Mesenchymal stem cell (in vitro differentiated cells and primary cell): ENCODE measurements around the gene IL3RA.
"Not testable (repeated sequence)": the region's sequence is repeated elsewhere in the genome, so short reads cannot be mapped to it uniquely, and the experiment has no call there.

Experiments
- DNase-seq: peaks from one replicate; pipeline ENCODE4 v3.0.0-alpha.2; 2013
- H2AFZ ChIP-seq: one replicate; pipeline ENCODE4 v1.6.1; 2013; ENCODE audit warnings: low read depth, mild to moderate bottlenecking, control low read depth, inconsistent platforms, low read length, moderate library complexity
- H2AK5ac ChIP-seq: 2 replicates; pipeline ENCODE4 v1.6.1; 2013; ENCODE audit warnings: low read length, moderate library complexity, mild to moderate bottlenecking, inconsistent platforms; ENCODE audit not compliant: severe bottlenecking
- H2BK120ac ChIP-seq: one replicate; pipeline ENCODE4 v1.6.1; 2013; ENCODE audit warnings: low read depth, mild to moderate bottlenecking, inconsistent platforms, low read length, moderate library complexity
- H2BK12ac ChIP-seq, 2 experiments: one replicate each; pipeline ENCODE4 v1.6.1; 2013; ENCODE audit warnings: inconsistent platforms in 2 of 2, low read length in 2 of 2, mild to moderate bottlenecking in 2 of 2, moderate library complexity in 2 of 2, control low read depth in 1 of 2
- H2BK15ac ChIP-seq: one replicate; pipeline ENCODE4 v1.6.1; 2013; ENCODE audit warnings: mild to moderate bottlenecking, low read depth, inconsistent platforms; ENCODE audit not compliant: poor library complexity, severe bottlenecking
- H2BK5ac ChIP-seq: 2 replicates; pipeline ENCODE4 v1.6.1; 2013; ENCODE audit warnings: low read depth, mild to moderate bottlenecking, low read length, control low read depth, inconsistent platforms; ENCODE audit not compliant: poor library complexity, severe bottlenecking
- H3K14ac ChIP-seq, 2 experiments: one replicate each; pipeline ENCODE4 v1.6.1; 2013; ENCODE audit warnings: inconsistent platforms in 2 of 2, low read length in 2 of 2, control low read depth in 1 of 2, mild to moderate bottlenecking in 1 of 2, moderate library complexity in 1 of 2
- H3K18ac ChIP-seq, 2 experiments: one replicate each; pipeline ENCODE4 v1.6.1; 2013; ENCODE audit warnings: inconsistent platforms in 2 of 2, low read length in 2 of 2, control low read depth in 1 of 2, low read depth in 1 of 2, mild to moderate bottlenecking in 1 of 2
- H3K23ac ChIP-seq, 2 experiments: one replicate each; pipeline ENCODE4 v1.6.1; 2013; ENCODE audit warnings: inconsistent platforms in 2 of 2, low read length in 2 of 2, mild to moderate bottlenecking in 2 of 2, moderate library complexity in 2 of 2, control low read depth in 1 of 2
- H3K27ac ChIP-seq: 2 replicates; pipeline ENCODE4 v1.5.1; 2013; ENCODE audit warnings: mild to moderate bottlenecking, moderate library complexity, low read length, control low read depth, inconsistent platforms; ENCODE audit not compliant: poor library complexity, severe bottlenecking
- H3K27me3 ChIP-seq, 2 experiments: 2 replicates each; pipeline versions ENCODE4 v1.6.1 to v1.7.0; 2013; ENCODE audit warnings: low read length in 2 of 2, mild to moderate bottlenecking in 2 of 2, moderate library complexity in 2 of 2, control low read depth in 1 of 2, inconsistent platforms in 1 of 2; ENCODE audit not compliant: control insufficient read depth in 1 of 2, insufficient read depth in 1 of 2
- H3K36me3 ChIP-seq, 2 experiments: 2 replicates each; pipeline versions ENCODE4 v1.6.1 to v1.7.0; 2013; ENCODE audit warnings: low read length in 2 of 2, control low read depth in 1 of 2, inconsistent platforms in 1 of 2, low read depth in 1 of 2, mild to moderate bottlenecking in 1 of 2; ENCODE audit not compliant: insufficient read depth in 2 of 2, control insufficient read depth in 1 of 2
- H3K4ac ChIP-seq, 2 experiments: one replicate each; pipeline ENCODE4 v1.6.1; 2013; ENCODE audit warnings: inconsistent platforms in 2 of 2, low read length in 2 of 2, mild to moderate bottlenecking in 2 of 2, moderate library complexity in 2 of 2, control low read depth in 1 of 2, low read depth in 1 of 2
- H3K4me1 ChIP-seq: 2 replicates; pipeline ENCODE4 v1.6.1; 2013; ENCODE audit warnings: low read depth, low read length, control low read depth; ENCODE audit not compliant: control insufficient read depth, insufficient read depth
- H3K4me2 ChIP-seq: 2 replicates; pipeline ENCODE4 v1.6.1; 2013; ENCODE audit warnings: low read length, mild to moderate bottlenecking, inconsistent platforms; ENCODE audit not compliant: poor library complexity, severe bottlenecking
- H3K4me3 ChIP-seq, 2 experiments: 2 replicates each; pipeline versions ENCODE4 v1.5.1 to v1.7.0; 2013; ENCODE audit warnings: low read length in 2 of 2, mild to moderate bottlenecking in 2 of 2, control low read depth in 1 of 2, low read depth in 1 of 2; ENCODE audit not compliant: insufficient read depth in 1 of 2
- H3K79me1 ChIP-seq: replicated peaks from 2 replicates; pipeline ENCODE4 v1.6.1; 2013; ENCODE audit warnings: mild to moderate bottlenecking, control low read depth, low read length, inconsistent platforms; ENCODE audit not compliant: poor library complexity, severe bottlenecking
- H3K9ac ChIP-seq: 2 replicates; pipeline ENCODE4 v1.7.0; 2013; ENCODE audit warnings: mild to moderate bottlenecking, low read length, moderate library complexity
- H3K9me3 ChIP-seq: 2 replicates; pipeline ENCODE4 v1.7.0; 2013; ENCODE audit warnings: mild to moderate bottlenecking, low read length; ENCODE audit not compliant: control insufficient read depth
- H4K8ac ChIP-seq: one replicate; pipeline ENCODE4 v1.6.1; 2013; ENCODE audit warnings: inconsistent platforms, mild to moderate bottlenecking, low read length, moderate library complexity
- H4K91ac ChIP-seq: one replicate; pipeline ENCODE4 v1.6.1; 2013; ENCODE audit warnings: mild to moderate bottlenecking, low read length, inconsistent platforms
- WGBS: methylation state at CpG from one replicate; pipeline ENCODE4 v1.1.7; 2013; ENCODE audit warnings: mixed read lengths; 5-methylcytosine and 5-hydroxymethylcytosine counted together

The IL3RA gene

GRCh38 chrX:1308917-1309316, 27.7 kb upstream of the IL3RA start:
- DNase-seq, H3K9me3 ChIP-seq, H3K27ac ChIP-seq, H3K23ac ChIP-seq, H3K18ac ChIP-seq, H3K4me1 ChIP-seq, H3K4me3 ChIP-seq, H2AK5ac ChIP-seq, H2BK12ac ChIP-seq, H2AFZ ChIP-seq, H4K91ac ChIP-seq, H4K8ac ChIP-seq, H3K14ac ChIP-seq, H2BK120ac ChIP-seq, H3K27me3 ChIP-seq, H3K9ac ChIP-seq, H3K4ac ChIP-seq, H3K79me1 ChIP-seq, H3K36me3 ChIP-seq, H2BK15ac ChIP-seq, H2BK5ac ChIP-seq, H3K4me2 ChIP-seq: not testable (repeated sequence)
- whole genome bisulfite sequencing, result 97% methylated on average over 11 of the region's 12 CpGs

GRCh38 chrX:1313788-1314187, 22.8 kb upstream of the IL3RA start:
- 94% methylated on average over 4 of the region's 7 CpGs for WGBS
- H4K91ac ChIP-seq, result no peak overlapping the region

DNA sequence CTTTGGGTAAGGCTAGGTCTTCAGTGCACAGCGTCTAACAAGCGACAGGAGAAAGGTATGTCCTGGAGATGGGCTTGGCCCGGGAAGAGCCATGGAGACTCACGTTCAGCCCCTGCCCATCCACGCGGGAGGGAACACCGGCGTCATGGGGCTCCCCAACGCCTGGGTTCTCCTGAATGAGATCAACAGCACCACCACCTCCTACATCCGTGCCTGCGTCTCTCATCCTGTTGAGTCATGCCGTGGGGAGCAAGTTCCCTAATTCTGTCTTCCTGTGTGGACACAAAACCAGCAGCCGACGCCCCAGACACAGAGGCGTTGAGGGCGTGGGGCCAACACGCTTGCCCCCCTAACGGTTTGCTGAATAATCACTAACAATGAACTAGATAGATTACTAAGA, 20.1 kb upstream of the IL3RA start:
- H3K9me3 ChIP-seq, result peaks cover 3% of the 10 kb centered on the region
- H3K23ac ChIP-seq, result no peak overlapping the region
- H3K4ac ChIP-seq, result no peak overlapping the region
- H3K4me3 ChIP-seq, result no peak overlapping the region
- no peak overlapping the region for H2AK5ac ChIP-seq
- H3K14ac ChIP-seq, result peak overlapping the region in 1 of 2 experiments; percentile 32
- H4K91ac ChIP-seq, result no peak overlapping the region
- H3K4me1 ChIP-seq, result no peaks in the 10 kb centered on the region
- peaks cover 0 to 2% of the 10 kb centered on the region in 2 experiments for H3K27me3 ChIP-seq
- no peak overlapping the region for H2BK15ac ChIP-seq
- no peak overlapping the region for H2BK120ac ChIP-seq
- H4K8ac ChIP-seq, result no peak overlapping the region
- WGBS, result 82% methylated on average over 18 of the region's 18 CpGs
- peak overlapping the region; percentile 14 for H2AFZ ChIP-seq
- H3K27ac ChIP-seq, result no peak overlapping the region
- H3K18ac ChIP-seq, result no peak overlapping the region
- no peak overlapping the region for H3K9ac ChIP-seq
- H2BK12ac ChIP-seq, result no peak overlapping the region
- no peak overlapping the region for H2BK5ac ChIP-seq
- H3K36me3 ChIP-seq, result no peaks in the 10 kb centered on the region
- DNase-seq, result no peak
- no peaks in the 10 kb centered on the region for H3K79me1 ChIP-seq
- no peak overlapping the region for H3K4me2 ChIP-seq

More at GRCh38 chrX:1313788-1314187, 22.8 kb upstream of the IL3RA start:
- no peak for DNase-seq
- Histone ChIP-seq H3K9me3 (peaks cover 3% of the 10 kb centered on the region), H3K4ac (no peak overlapping the region), H4K8ac (no peak overlapping the region), H3K27me3 (peaks cover 0 to 2% of the 10 kb centered on the region in 2 experiments), H3K9ac (no peak overlapping the region), H2AK5ac (no peak overlapping the region), H3K14ac (no peak overlapping the region), H3K23ac (no peak overlapping the region), H3K4me3 (no peak overlapping the region), H2BK15ac (no peak overlapping the region), H3K4me2 (no peak overlapping the region), H3K36me3 (no peaks in the 10 kb centered on the region), H2BK5ac (no peak overlapping the region), H3K18ac (no peak overlapping the region), H2AFZ (no peak overlapping the region), H3K4me1 (no peaks in the 10 kb centered on the region), H2BK12ac (no peak overlapping the region), H2BK120ac (no peak overlapping the region), H3K27ac (no peak overlapping the region), H3K79me1 (no peaks in the 10 kb centered on the region)

DNA sequence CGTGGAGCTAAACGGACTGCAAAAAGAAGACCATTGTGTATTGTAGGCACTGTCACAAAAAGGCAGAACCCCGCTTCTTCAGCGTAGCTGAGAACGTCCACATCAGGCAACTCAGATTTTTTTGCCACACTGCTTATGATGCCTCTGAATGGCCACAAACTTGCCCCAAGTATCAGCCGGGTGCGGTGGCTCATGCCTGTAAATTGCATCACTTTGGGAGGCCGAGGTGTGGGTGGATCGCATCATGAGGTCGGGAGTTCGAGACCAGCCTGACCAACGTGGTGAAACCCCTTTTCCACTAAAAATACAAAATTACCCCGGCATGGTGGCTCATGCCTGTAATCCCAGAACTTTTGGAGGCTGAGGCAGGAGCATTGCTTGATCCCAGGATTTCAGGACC, 14.9 kb upstream of the IL3RA start:
- H3K14ac ChIP-seq, result no peak overlapping the region
- H3K27ac ChIP-seq, result no peak overlapping the region
- H3K4me1 ChIP-seq, result peaks cover 2% of the 10 kb centered on the region
- no peaks in the 10 kb centered on the region for H3K79me1 ChIP-seq
- 77% methylated on average over 12 of the region's 13 CpGs for WGBS
- no peak for DNase-seq
- H2AFZ ChIP-seq, result no peak overlapping the region
- no peak overlapping the region for H2BK15ac ChIP-seq
- no peak overlapping the region for H2BK5ac ChIP-seq
- no peak overlapping the region for H2BK12ac ChIP-seq
- no peak overlapping the region for H3K23ac ChIP-seq
- H2BK120ac ChIP-seq, result no peak overlapping the region
- H3K18ac ChIP-seq, result peak overlapping the region in 1 of 2 experiments; percentile 24
- no peaks in the 10 kb centered on the region for H3K9me3 ChIP-seq
- H3K27me3 ChIP-seq, result peaks cover 0 to 5% of the 10 kb centered on the region in 2 experiments
- H4K8ac ChIP-seq, result no peak overlapping the region
- H3K4me3 ChIP-seq, result no peak overlapping the region
- H2AK5ac ChIP-seq, result no peak overlapping the region
- no peaks in the 10 kb centered on the region for H3K36me3 ChIP-seq
- H3K9ac ChIP-seq, result no peak overlapping the region
- H3K4me2 ChIP-seq, result no peak overlapping the region
- H3K4ac ChIP-seq, result no peak overlapping the region
- no peak overlapping the region for H4K91ac ChIP-seq
